K562 (cell line): Measurements from ENCODE around the gene NFIB. TPM values are rescaled to one million over a fixed set of nuclear protein-coding genes. Genes with fewer than 3 reads are reported as not detected.

Experiments used
- ATAC-seq: fragments of 200-7000 bp; cut with Tn5 transposase; 3 replicates; pipeline ENCODE4 v1.9.1; 2020; ENCODE audit warnings: moderate library complexity
- BruUV-seq: library from RNA; stranded (reverse); fragments of 400-500 nt; replicated peaks from 2 replicates; lab custom pipeline; 2021; lab: Mats Ljungman, UMichigan
- CTCF ChIA-PET: fragments of 300-600 bp; formaldehyde crosslinking; extraction: SDS; loops from one replicate; lab custom pipeline; 2021; ENCODE audit warnings: low intra/inter-chr PET ratio; lab: Yijun Ruan, JAX
- POLR2A ChIA-PET: fragments of 300-600, 350-650 bp; sonication (Branson Sonifier 250); formaldehyde crosslinking; extraction: SDS; loops from one replicate; lab custom pipeline; 2021; ENCODE audit warnings: antibody characterized with exemption, inconsistent platforms; lab: Yijun Ruan, JAX
- DNase-seq, 4 experiments: peaks; one replicate each; pipeline versions ENCODE4 v3.0.0 to v3.0.0-alpha.2; 2011 to 2018; ENCODE audit warnings: low spot score in 3 of 4, mixed read lengths in 3 of 4; ENCODE audit errors: extremely low read depth in 1 of 4
- FAIRE-seq: peaks from 2 replicates; lab custom pipeline; 2011; peaks lifted over from hg19 to GRCh38; lab: Jason Lieb, UNC
- H2AFZ ChIP-seq: 2 replicates; pipeline ENCODE4 v1.6.0; 2011; ENCODE audit warnings: low read depth, low read length, control low read depth, inconsistent platforms
- H3K27ac ChIP-seq: fragments of 200-600 bp; 3 replicates; pipeline ENCODE4 v1.8.0; 2011; ENCODE audit warnings: low read depth, mild to moderate bottlenecking, control low read depth, inconsistent platforms, low read length, moderate library complexity, mixed read lengths; ENCODE audit errors: extremely low read depth
- H3K27me3 ChIP-seq, 2 experiments: fragments of 300-600 bp in 1 of 2; 2 replicates in 1 of 2; 3 replicates in 1 of 2; pipeline versions ENCODE4 v1.6.0 to v1.8.0; 2011; ENCODE audit warnings: inconsistent platforms in 2 of 2, low read length in 2 of 2, mild to moderate bottlenecking in 1 of 2, mixed read lengths in 1 of 2, moderate library complexity in 1 of 2; ENCODE audit not compliant: control insufficient read depth in 2 of 2, insufficient read depth in 2 of 2
- H3K36me3 ChIP-seq: fragments of 300-600 bp; 3 replicates; pipeline ENCODE4 v1.8.0; 2011; ENCODE audit warnings: mild to moderate bottlenecking, low read length, inconsistent platforms; ENCODE audit not compliant: control insufficient read depth, insufficient read depth
- H3K4me1 ChIP-seq, 2 experiments: fragments of 200-600 bp in 1 of 2; replicated peaks in 1 of 2; 2 replicates in 1 of 2; 3 replicates in 1 of 2; pipeline versions ENCODE4 v1.5.1 to v1.8.0; 2011; ENCODE audit warnings: inconsistent platforms in 2 of 2, low read length in 2 of 2, mild to moderate bottlenecking in 1 of 2, mixed read lengths in 1 of 2, moderate library complexity in 1 of 2; ENCODE audit not compliant: control insufficient read depth in 2 of 2, insufficient read depth in 2 of 2
- H3K4me2 ChIP-seq: 2 replicates; pipeline ENCODE4 v1.6.1; 2011; ENCODE audit warnings: low read length, control low read depth, inconsistent platforms, mixed read lengths; ENCODE audit not compliant: insufficient read depth
- H3K4me3 ChIP-seq: fragments of 200-600 bp; sonication (generic), shearing (Covaris generic); 2 replicates; pipeline ENCODE4 v1.5.1; 2016; ENCODE audit warnings: control low read depth, inconsistent platforms
- H3K79me2 ChIP-seq: fragments of 200-600 bp; 3 replicates; pipeline ENCODE4 v1.8.0; 2011; ENCODE audit warnings: low read length, inconsistent platforms; ENCODE audit not compliant: control insufficient read depth, insufficient read depth
- H3K9ac ChIP-seq, 2 experiments: 2 replicates each; pipeline versions ENCODE4 v1.6.0 to v1.6.1; 2011; ENCODE audit warnings: low read depth in 2 of 2, low read length in 2 of 2, control low read depth in 1 of 2, inconsistent platforms in 1 of 2, mild to moderate bottlenecking in 1 of 2, mixed read lengths in 1 of 2; ENCODE audit not compliant: insufficient read depth in 1 of 2
- H3K9me1 ChIP-seq: one replicate; pipeline ENCODE4 v1.6.0; 2011; ENCODE audit warnings: inconsistent platforms, mild to moderate bottlenecking, low read length, moderate library complexity; ENCODE audit not compliant: control insufficient read depth, insufficient read depth
- H3K9me3 ChIP-seq: replicated peaks from 2 replicates; pipeline ENCODE4 v1.5.1; 2011; ENCODE audit warnings: low read depth, low read length, inconsistent platforms; ENCODE audit not compliant: control insufficient read depth, insufficient read depth
- H4K20me1 ChIP-seq: replicated peaks from 2 replicates; pipeline ENCODE4 v1.6.1; 2011; ENCODE audit warnings: low read length, inconsistent platforms, mixed read lengths; ENCODE audit not compliant: control insufficient read depth, insufficient read depth
- FOXJ3 ChIP-seq: sonication (generic); formaldehyde crosslinking; IDR thresholded peaks from 2 replicates; pipeline ENCODE4 v1.4.0; 2020; ENCODE audit warnings: mild to moderate bottlenecking, missing genetic modification reagents
- KAT2B ChIP-seq: IDR thresholded peaks from one replicate; pipeline ENCODE4 v1.6.1; 2012; ENCODE audit warnings: low read depth, mild to moderate bottlenecking, control low read depth, inconsistent platforms, low read length, moderate library complexity
- MAZ ChIP-seq, 2 experiments: fragments of 450-650 bp in 1 of 2; sonication (generic) in 1 of 2; formaldehyde crosslinking; IDR thresholded peaks in 1 of 2; conservative IDR thresholded peaks in 1 of 2; 2 replicates each; pipeline versions ENCODE4 v1.4.0 to v1.5.0; 2020; ENCODE audit warnings: mild to moderate bottlenecking in 1 of 2, missing genetic modification reagents in 1 of 2
- PTTG1 ChIP-seq: fragments of 450-650 bp; IDR thresholded peaks from 2 replicates; pipeline ENCODE4 v1.6.1; 2016; ENCODE audit warnings: low read depth, mild to moderate bottlenecking, missing genetic modification characterization, missing compliant biosample characterization
- RFX7 ChIP-seq: fragments of 250-450 bp; sonication (Bioruptor Pico); IDR thresholded peaks from 2 replicates; pipeline ENCODE4 v1.5.1; 2021; ENCODE audit warnings: mild to moderate bottlenecking
- SRF ChIP-seq, 2 experiments: fragments of 250-450, 450-650 bp in 1 of 2; sonication (Bioruptor Pico) in 1 of 2; sonication (generic) in 1 of 2; formaldehyde crosslinking; IDR thresholded peaks; 2 replicates each; pipeline versions ENCODE4 v1.5.0 to v1.5.1; 2020 to 2022; ENCODE audit warnings: mild to moderate bottlenecking in 1 of 2, missing genetic modification reagents in 1 of 2
- WHSC1 ChIP-seq: IDR thresholded peaks from one replicate; pipeline ENCODE4 v1.6.1; 2012; ENCODE audit warnings: low read length, control low read depth, inconsistent platforms
- ZC3H4 ChIP-seq: sonication (generic); formaldehyde crosslinking; IDR thresholded peaks from 2 replicates; pipeline ENCODE4 v1.9.0; 2021; ENCODE audit warnings: missing genetic modification reagents, borderline replicate concordance
- ZNF124 ChIP-seq: sonication (generic); formaldehyde crosslinking; IDR thresholded peaks from 2 replicates; pipeline ENCODE4 v1.8.1; 2022; ENCODE audit warnings: missing genetic modification reagents
- ZNF668 ChIP-seq: fragments of 250-450 bp; sonication (Bioruptor Pico); IDR thresholded peaks from 2 replicates; pipeline ENCODE4 v1.8.0; 2022; ENCODE audit warnings: mild to moderate bottlenecking, inconsistent platforms
- ZNF766 ChIP-seq: fragments of 200-800 bp; sonication (Bioruptor generic); conservative IDR thresholded peaks from 2 replicates; pipeline ENCODE4 v1.6.1; 2016; ENCODE audit warnings: missing genetic modification characterization, missing compliant biosample characterization
- ZNF780A ChIP-seq: fragments of 250-450 bp; sonication (Bioruptor Pico); IDR thresholded peaks from 2 replicates; pipeline ENCODE4 v1.5.0; 2021; ENCODE audit warnings: mild to moderate bottlenecking
- WGBS: fragments of 100-300 bp; shearing (Covaris generic); methylation state at CpG from one replicate; pipeline ENCODE4 v1.1.6; 2016; ENCODE audit warnings: low coverage, mixed read lengths; ENCODE audit not compliant: insufficient coverage; ENCODE audit errors: missing lambda C conversion rate; 5-methylcytosine and 5-hydroxymethylcytosine counted together
- in situ Hi-C: fragments of 300-500 bp; cut with MboI; formaldehyde crosslinking; loops from 4 replicates; pipeline ENCODE4 v1.15.0; 2018; ENCODE audit warnings: inconsistent platforms, mixed read lengths
- intact Hi-C: fragments of 100-400 bp; cut with micrococcal nuclease; formaldehyde crosslinking; loops from 2 replicates; pipeline ENCODE4 v1.14.2; 2022
- polyA plus RNA-seq, 8 experiments: library from polyadenylated mRNA; depleted of rRNA in 4 of 8; stranded (reverse) in 5 of 8; unstranded in 3 of 8; fragments of >200 nt; fragmentation: Nextera tagmentation in 2 of 8; fragmentation: Illumina TruSeq in 1 of 8; extraction: Ambion mirVana in 2 of 8; extraction: Trizol in 1 of 8; gene quantifications; 2 replicates each; pipeline versions ENCODE4 v1.2.1 to v1.2.3, GENCODE V29; 2011 to 2014; ENCODE audit warnings: inconsistent platforms in 1 of 8, missing spikeins in 1 of 8
- total RNA-seq, 7 experiments: library from RNA; depleted of rRNA in 6 of 7; stranded (reverse); fragments of >200 nt in 6 of 7; fragmentation: Illumina TruSeq in 2 of 7; extraction: Trizol in 2 of 7; gene quantifications; 2 replicates each; pipeline versions ENCODE4 v1.2.1 to v1.2.3, GENCODE V29; 2011 to 2021; ENCODE audit warnings: low replicate concordance in 1 of 7
- TF ChIP-seq, protein P1 (sequence below): fragments of 250-450 bp; sonication (Bioruptor Pico); IDR thresholded peaks from 2 replicates; pipeline ENCODE4 v1.9.0; 2021; ENCODE audit warnings: mild to moderate bottlenecking, inconsistent platforms
- TF ChIP-seq, protein P2 (sequence below): sonication (generic); formaldehyde crosslinking; IDR thresholded peaks from 2 replicates; pipeline ENCODE4 v1.8.1; 2023; ENCODE audit warnings: mild to moderate bottlenecking, missing genetic modification reagents, moderate library complexity

NFIB gene
- total and polyA plus RNA-seq, 9 of the 15 experiments (the other 6 are each of a cell fraction or from before 2014, with no cell fraction given) = 1.2 to 3.3 (median 1.9) TPM

DNA sequence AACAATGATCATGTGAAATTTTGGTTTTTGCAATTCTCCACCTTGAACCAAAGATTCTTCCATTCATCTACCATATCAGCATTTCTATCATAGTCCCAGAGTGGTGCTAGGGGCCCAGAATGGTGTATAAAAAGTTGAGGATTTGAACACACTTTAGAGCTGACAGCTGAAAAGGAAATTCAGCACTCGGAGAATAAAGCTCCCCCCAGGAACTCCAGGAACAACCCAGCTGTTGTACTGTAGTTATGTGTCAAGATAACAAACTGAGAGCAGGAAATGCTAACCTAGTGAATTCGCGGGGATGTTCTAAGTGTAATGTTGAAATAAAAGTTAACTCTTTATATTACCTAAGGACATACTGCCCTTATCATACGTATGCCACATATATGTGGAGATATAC lies 216.7 kb downstream of the NFIB start:
- Histone ChIP-seq H3K9me1 (no peaks in the 10 kb centered on the region), H3K4me3 (no peak overlapping the region), H3K27me3 (no peaks in the 10 kb centered on the region), H3K4me2 (no peak overlapping the region), H2AFZ (peak overlapping the region; percentile 26; the same call in 1 of the 2 replicates), H3K36me3 (no peaks in the 10 kb centered on the region), H3K27ac (no peak overlapping the region), H3K79me2 (no peaks in the 10 kb centered on the region), H3K9me3 (no peaks in the 10 kb centered on the region), H4K20me1 (no peaks in the 10 kb centered on the region), H3K4me1 (no peaks in the 10 kb centered on the region), H3K9ac (no peak overlapping the region)
- ChIA-PET POLR2A (no interaction called here), CTCF (no interaction called here)
- 12% methylated on average over 4 of the region's 4 CpGs for WGBS
- TF ChIP-seq ZC3H4 (CRISPR knock-in tag) (no peak), SRF (CRISPR knock-in tag; IDR thresholded peaks at IDR 0.05) (no peak), ZNF766 (CRISPR knock-in tag) (no peak), PTTG1 (tag) (no peak), MAZ (CRISPR knock-in tag; conservative IDR thresholded peaks at IDR 0.05 in 1 of 2, IDR thresholded peaks at IDR 0.05 in 1 of 2) (no peak), ZNF124 (CRISPR knock-in tag) (no peak), ZNF668 (CRISPR knock-in tag) (no peak), WHSC1 (no peak), RFX7 (CRISPR knock-in tag) (no peak), ZNF780A (CRISPR knock-in tag) (no peak), KAT2B (no peak), FOXJ3 (CRISPR knock-in tag) (no peak)
- TF ChIP-seq, protein P1, sequence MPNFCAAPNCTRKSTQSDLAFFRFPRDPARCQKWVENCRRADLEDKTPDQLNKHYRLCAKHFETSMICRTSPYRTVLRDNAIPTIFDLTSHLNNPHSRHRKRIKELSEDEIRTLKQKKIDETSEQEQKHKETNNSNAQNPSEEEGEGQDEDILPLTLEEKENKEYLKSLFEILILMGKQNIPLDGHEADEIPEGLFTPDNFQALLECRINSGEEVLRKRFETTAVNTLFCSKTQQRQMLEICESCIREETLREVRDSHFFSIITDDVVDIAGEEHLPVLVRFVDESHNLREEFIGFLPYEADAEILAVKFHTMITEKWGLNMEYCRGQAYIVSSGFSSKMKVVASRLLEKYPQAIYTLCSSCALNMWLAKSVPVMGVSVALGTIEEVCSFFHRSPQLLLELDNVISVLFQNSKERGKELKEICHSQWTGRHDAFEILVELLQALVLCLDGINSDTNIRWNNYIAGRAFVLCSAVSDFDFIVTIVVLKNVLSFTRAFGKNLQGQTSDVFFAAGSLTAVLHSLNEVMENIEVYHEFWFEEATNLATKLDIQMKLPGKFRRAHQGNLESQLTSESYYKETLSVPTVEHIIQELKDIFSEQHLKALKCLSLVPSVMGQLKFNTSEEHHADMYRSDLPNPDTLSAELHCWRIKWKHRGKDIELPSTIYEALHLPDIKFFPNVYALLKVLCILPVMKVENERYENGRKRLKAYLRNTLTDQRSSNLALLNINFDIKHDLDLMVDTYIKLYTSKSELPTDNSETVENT (CRISPR knock-in tag) = no peak
- TF ChIP-seq, protein P2, sequence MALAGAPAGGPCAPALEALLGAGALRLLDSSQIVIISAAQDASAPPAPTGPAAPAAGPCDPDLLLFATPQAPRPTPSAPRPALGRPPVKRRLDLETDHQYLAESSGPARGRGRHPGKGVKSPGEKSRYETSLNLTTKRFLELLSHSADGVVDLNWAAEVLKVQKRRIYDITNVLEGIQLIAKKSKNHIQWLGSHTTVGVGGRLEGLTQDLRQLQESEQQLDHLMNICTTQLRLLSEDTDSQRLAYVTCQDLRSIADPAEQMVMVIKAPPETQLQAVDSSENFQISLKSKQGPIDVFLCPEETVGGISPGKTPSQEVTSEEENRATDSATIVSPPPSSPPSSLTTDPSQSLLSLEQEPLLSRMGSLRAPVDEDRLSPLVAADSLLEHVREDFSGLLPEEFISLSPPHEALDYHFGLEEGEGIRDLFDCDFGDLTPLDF (CRISPR knock-in tag) = no peak
- intact Hi-C loops (no loop called here), in situ Hi-C loops (no loop called here)
- ATAC-seq (no peak), DNase-seq (no peak), FAIRE-seq (no peak)
- no TSS peak for BruUV-seq
